ENCODE measurements around the gene STEEP1.
"Not testable (repeated sequence)": the region's sequence is repeated elsewhere in the genome, so short reads cannot be mapped to it uniquely, and the experiment has no call there.

The STEEP1 gene

DNA sequence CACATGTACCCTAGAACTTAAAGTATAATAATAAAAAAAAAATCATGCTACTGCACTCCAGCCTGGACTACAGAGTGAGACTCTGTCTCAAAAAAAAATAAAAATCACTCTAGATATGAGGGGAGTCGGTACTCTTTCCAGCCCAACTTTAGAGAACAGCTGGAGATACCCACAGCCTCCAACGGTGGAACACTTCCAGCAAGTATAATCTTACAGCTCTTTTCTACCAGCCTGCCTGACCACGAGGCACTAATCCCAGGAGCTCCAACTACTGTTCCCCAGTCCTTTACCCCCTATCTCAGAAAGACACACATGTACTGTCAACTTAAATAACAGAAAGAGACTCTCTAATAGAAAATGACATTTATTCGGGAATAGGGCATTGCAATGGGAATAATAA lies 46.8 kb downstream of the STEEP1 start:
- no peaks in the 10 kb centered on the region for H3K4me1 ChIP-seq (ENCODE audit: insufficient read depth, poor library complexity, severe bottlenecking)
- H3K27ac ChIP-seq (ENCODE audit: poor library complexity, severe bottlenecking): no peak overlapping the region
- ATAC-seq (ENCODE audit: low read depth) (no peak), DNase-seq (ENCODE audit: low spot score) (no peak)
- TF ChIP-seq, protein P1, sequence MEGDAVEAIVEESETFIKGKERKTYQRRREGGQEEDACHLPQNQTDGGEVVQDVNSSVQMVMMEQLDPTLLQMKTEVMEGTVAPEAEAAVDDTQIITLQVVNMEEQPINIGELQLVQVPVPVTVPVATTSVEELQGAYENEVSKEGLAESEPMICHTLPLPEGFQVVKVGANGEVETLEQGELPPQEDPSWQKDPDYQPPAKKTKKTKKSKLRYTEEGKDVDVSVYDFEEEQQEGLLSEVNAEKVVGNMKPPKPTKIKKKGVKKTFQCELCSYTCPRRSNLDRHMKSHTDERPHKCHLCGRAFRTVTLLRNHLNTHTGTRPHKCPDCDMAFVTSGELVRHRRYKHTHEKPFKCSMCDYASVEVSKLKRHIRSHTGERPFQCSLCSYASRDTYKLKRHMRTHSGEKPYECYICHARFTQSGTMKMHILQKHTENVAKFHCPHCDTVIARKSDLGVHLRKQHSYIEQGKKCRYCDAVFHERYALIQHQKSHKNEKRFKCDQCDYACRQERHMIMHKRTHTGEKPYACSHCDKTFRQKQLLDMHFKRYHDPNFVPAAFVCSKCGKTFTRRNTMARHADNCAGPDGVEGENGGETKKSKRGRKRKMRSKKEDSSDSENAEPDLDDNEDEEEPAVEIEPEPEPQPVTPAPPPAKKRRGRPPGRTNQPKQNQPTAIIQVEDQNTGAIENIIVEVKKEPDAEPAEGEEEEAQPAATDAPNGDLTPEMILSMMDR (IDR thresholded peaks at IDR 0.05; ENCODE audit: poor library complexity, severe bottlenecking): no peak
- no peaks in the 10 kb centered on the region for H3K9me3 ChIP-seq (ENCODE audit: severe bottlenecking)
- H3K4me3 ChIP-seq (ENCODE audit: severe bottlenecking): no peak overlapping the region
- H3K27me3 ChIP-seq (ENCODE audit: insufficient read depth, poor library complexity, severe bottlenecking): no peaks in the 10 kb centered on the region
- H3K36me3 ChIP-seq (ENCODE audit: low read depth): no peaks in the 10 kb centered on the region

DNA sequence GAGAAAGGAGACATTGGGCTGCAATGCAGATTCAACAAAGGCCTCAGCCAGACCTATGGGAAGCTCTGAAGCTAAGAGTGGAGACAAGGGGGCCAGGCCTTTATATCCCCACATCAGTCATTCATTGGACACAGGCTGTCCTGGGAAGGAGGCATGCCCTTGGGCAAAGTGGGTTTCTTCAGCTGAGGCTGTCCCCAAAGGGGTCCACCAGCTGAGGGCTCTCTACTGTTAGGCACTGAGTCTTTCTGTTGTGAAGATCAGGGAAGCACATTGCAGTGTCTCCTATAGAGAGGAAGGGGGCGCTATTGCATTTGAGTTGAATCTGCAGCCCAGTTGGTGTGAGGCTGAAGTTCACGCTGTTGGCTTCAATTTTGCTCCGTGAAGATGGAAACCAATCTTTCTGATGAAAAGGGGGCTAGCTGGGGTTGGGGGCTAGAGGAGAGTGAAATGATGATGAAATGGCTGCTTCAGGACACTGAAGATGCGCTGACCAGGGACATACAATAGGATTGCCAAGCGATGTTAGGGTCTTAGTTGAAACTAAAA lies 49.0 kb downstream of the STEEP1 start:
- H3K4me1 ChIP-seq (ENCODE audit: insufficient read depth, poor library complexity, severe bottlenecking): no peaks in the 10 kb centered on the region
- TF ChIP-seq, protein P1 (IDR thresholded peaks at IDR 0.05; ENCODE audit: poor library complexity, severe bottlenecking): peak; percentile 72
- H3K9me3 ChIP-seq (ENCODE audit: severe bottlenecking): no peaks in the 10 kb centered on the region
- ATAC-seq (ENCODE audit: low read depth) (peak; percentile 67), DNase-seq (ENCODE audit: low spot score) (no peak)
- H3K36me3 ChIP-seq (ENCODE audit: low read depth): no peaks in the 10 kb centered on the region
- H3K27ac ChIP-seq (ENCODE audit: poor library complexity, severe bottlenecking): no peak overlapping the region
- H3K27me3 ChIP-seq (ENCODE audit: insufficient read depth, poor library complexity, severe bottlenecking): no peaks in the 10 kb centered on the region
- H3K4me3 ChIP-seq (ENCODE audit: severe bottlenecking): no peak overlapping the region

DNA sequence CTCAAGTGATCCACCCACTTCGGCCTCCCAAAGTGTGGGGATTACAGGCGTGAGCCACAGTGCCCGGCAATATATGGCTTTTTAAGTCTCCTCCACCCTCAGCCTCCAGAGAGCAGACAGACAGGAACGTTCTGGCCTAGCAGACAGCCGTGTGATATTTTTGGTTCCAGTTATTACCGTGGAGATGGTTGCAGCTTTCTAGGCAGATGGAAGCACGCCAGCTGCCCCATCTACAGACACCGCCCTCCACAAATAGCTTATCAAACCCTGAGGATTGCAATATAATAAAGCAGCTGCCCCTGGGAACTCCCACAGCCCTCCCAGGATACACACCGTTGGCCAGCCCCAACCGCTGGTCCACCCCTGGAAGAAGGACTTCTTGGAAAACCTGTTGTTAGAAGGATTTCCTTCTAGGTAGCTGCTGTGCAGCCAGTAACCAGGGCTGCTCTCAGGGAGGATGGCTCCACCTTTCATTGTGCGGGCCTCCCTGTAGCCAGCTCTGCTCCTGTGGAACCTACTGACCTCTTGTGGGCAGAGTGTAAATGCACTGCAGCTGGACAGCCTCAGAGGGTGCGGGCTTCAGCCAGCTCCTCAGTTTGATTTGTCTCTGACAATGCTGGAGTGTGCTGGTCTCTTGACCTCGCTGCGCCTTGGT lies 52.9 kb downstream of the STEEP1 start:
- Histone ChIP-seq H3K4me1 (ENCODE audit: insufficient read depth, poor library complexity, severe bottlenecking) (peaks cover 3% of the 10 kb centered on the region), H3K9me3 (ENCODE audit: severe bottlenecking) (no peaks in the 10 kb centered on the region), H3K4me3 (ENCODE audit: severe bottlenecking) (no peak overlapping the region), H3K27me3 (ENCODE audit: insufficient read depth, poor library complexity, severe bottlenecking) (no peaks in the 10 kb centered on the region), H3K36me3 (ENCODE audit: low read depth) (no peaks in the 10 kb centered on the region), H3K27ac (ENCODE audit: poor library complexity, severe bottlenecking) (no peak overlapping the region)
- TF ChIP-seq, protein P1 (IDR thresholded peaks at IDR 0.05; ENCODE audit: poor library complexity, severe bottlenecking): peak; percentile 77
- peak; percentile 99 for ATAC-seq (ENCODE audit: low read depth)
- no peak for DNase-seq (ENCODE audit: low spot score)

DNA sequence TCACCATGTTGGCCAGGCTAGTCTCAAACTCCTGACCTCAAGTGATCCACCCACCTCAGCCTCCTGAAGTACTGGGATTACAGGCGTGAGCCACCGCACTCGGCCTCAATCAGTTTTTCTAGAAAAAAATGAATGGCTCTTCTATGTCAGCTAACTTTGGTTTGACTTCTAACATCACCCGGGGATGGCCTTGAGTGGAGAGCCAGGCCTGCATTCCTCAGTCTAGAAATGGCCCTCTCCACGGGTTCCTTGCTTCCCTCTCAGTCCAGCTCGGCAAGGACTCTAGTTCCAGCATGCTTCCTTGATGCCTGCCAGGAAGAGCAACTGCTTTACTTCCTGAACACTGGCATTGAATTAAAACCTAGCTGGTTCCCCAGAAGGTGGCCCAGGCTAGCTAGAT lies 58.0 kb downstream of the STEEP1 start:
- Histone ChIP-seq H3K36me3 (ENCODE audit: low read depth) (no peaks in the 10 kb centered on the region), H3K4me1 (ENCODE audit: insufficient read depth, poor library complexity, severe bottlenecking) (peaks cover 18% of the 10 kb centered on the region), H3K9me3 (ENCODE audit: severe bottlenecking) (no peaks in the 10 kb centered on the region), H3K4me3 (ENCODE audit: severe bottlenecking) (no peak overlapping the region), H3K27me3 (ENCODE audit: insufficient read depth, poor library complexity, severe bottlenecking) (no peaks in the 10 kb centered on the region), H3K27ac (ENCODE audit: poor library complexity, severe bottlenecking) (peak overlapping the region; percentile 54)
- TF ChIP-seq, protein P1 (IDR thresholded peaks at IDR 0.05; ENCODE audit: poor library complexity, severe bottlenecking): no peak
- no peak for ATAC-seq (ENCODE audit: low read depth)
- no peak for DNase-seq (ENCODE audit: low spot score)

DNA sequence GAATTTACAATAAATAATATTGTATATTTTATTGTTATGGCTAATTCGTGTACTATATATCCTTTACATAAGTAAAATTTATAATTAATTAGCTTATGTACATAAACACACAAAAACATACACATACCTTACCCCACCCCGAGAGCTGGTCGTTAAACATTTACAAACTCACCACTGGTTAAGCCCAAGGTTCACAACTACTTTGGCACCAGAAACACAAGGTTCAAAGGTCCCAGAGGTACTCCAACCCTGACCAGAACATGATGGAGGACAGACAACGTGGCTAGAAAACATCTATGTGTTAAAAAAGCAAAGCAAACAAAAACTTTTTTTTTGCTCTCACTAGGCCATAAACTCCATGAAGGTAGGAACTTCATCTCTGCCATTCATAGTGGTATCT lies 59.3 kb downstream of the STEEP1 start:
- H3K27me3 ChIP-seq (ENCODE audit: insufficient read depth, poor library complexity, severe bottlenecking): no peaks in the 10 kb centered on the region
- DNase-seq (ENCODE audit: low spot score) (no peak), ATAC-seq (ENCODE audit: low read depth) (no peak)
- peaks cover 31% of the 10 kb centered on the region for H3K4me1 ChIP-seq (ENCODE audit: insufficient read depth, poor library complexity, severe bottlenecking)
- no peaks in the 10 kb centered on the region for H3K36me3 ChIP-seq (ENCODE audit: low read depth)
- H3K4me3 ChIP-seq (ENCODE audit: severe bottlenecking): no peak overlapping the region
- no peaks in the 10 kb centered on the region for H3K9me3 ChIP-seq (ENCODE audit: severe bottlenecking)
- TF ChIP-seq, protein P1 (IDR thresholded peaks at IDR 0.05; ENCODE audit: poor library complexity, severe bottlenecking): no peak
- H3K27ac ChIP-seq (ENCODE audit: poor library complexity, severe bottlenecking): no peak overlapping the region

DNA sequence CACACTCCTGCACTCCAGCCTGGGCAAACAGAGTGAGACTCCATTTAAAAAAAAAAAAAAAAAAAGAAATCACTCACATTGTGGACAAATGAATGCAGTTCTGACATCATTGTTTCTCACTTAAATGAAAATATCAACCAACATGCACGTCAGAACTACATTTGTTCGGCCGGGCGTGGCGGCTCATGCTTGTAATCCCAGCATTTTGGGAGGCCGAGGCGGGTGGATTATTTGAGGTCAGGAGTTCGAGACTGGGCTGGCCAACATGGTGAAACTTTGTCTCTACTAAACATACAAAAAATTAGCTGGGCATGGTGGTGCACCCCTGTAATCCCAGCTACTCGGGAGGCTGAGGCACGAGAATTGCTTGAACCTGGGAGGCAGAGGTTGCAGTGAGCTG lies 60.1 kb downstream of the STEEP1 start:
- peaks cover 34% of the 10 kb centered on the region for H3K4me1 ChIP-seq (ENCODE audit: insufficient read depth, poor library complexity, severe bottlenecking)
- ATAC-seq (ENCODE audit: low read depth); H3K27me3 ChIP-seq (ENCODE audit: insufficient read depth, poor library complexity, severe bottlenecking); H3K9me3 ChIP-seq (ENCODE audit: severe bottlenecking); DNase-seq (ENCODE audit: low spot score); H3K36me3 ChIP-seq (ENCODE audit: low read depth); H3K4me3 ChIP-seq (ENCODE audit: severe bottlenecking): not testable (repeated sequence)
- peak overlapping the region; percentile 95 for H3K27ac ChIP-seq (ENCODE audit: poor library complexity, severe bottlenecking)
